OCI-M2 (cell line): ENCODE measurements around the gene CYP11A1.
"Not testable (repeated sequence)": the region's sequence is repeated elsewhere in the genome, so short reads cannot be mapped to it uniquely, and the experiment has no call there.

ENCODE experiments used
- DNase-seq: peaks from one replicate; lab custom pipeline; 2025; ENCODE audit not compliant: unreplicated experiment; lab: John Stamatoyannopoulos, UW

CYP11A1 gene

DNA sequence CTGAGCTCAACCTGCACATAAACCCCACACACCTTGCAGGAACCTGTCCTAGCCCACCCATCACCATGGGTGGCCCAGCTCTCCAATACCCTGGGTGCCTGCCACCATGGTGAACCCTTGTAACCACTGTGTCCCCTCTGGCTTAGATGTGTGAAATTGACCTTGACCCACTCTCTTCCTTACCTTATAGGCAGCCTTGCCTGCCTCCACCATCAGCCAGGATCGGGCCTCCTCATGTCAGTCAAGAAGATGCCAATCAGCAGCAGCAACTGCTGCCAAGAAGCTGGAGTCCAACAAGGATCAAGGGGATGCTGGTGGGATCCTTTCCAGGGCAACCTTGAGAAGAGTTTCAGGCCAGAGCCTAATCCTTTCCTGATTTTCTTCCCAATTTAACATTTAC lies 8.8 kb upstream of the CYP11A1 start:
- DNase-seq: no peak

DNA sequence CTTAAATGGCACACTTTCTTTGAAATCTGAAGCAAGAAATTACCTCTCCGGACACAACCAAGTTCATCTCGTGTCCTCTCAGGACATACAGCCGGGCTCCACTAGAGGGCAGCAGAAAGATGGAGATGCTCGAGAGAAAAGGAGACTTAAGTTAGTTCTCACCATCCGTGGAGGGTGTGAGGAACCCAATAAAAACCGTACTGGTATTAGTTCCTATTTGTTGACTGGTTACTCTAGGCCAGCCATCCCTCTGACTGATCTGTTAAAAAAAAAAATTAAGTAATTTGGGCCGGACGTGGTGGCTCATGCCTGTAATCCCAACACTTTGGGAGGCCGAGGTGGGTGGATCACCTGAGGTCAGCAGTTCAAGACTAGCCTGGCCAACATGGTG lies 7.9 kb upstream of the CYP11A1 start:
- peak; percentile 19 for DNase-seq

GRCh38 chr15:74374648-74375302 lies 7.3 kb upstream of the CYP11A1 start:
- DNase-seq: no peak

DNA sequence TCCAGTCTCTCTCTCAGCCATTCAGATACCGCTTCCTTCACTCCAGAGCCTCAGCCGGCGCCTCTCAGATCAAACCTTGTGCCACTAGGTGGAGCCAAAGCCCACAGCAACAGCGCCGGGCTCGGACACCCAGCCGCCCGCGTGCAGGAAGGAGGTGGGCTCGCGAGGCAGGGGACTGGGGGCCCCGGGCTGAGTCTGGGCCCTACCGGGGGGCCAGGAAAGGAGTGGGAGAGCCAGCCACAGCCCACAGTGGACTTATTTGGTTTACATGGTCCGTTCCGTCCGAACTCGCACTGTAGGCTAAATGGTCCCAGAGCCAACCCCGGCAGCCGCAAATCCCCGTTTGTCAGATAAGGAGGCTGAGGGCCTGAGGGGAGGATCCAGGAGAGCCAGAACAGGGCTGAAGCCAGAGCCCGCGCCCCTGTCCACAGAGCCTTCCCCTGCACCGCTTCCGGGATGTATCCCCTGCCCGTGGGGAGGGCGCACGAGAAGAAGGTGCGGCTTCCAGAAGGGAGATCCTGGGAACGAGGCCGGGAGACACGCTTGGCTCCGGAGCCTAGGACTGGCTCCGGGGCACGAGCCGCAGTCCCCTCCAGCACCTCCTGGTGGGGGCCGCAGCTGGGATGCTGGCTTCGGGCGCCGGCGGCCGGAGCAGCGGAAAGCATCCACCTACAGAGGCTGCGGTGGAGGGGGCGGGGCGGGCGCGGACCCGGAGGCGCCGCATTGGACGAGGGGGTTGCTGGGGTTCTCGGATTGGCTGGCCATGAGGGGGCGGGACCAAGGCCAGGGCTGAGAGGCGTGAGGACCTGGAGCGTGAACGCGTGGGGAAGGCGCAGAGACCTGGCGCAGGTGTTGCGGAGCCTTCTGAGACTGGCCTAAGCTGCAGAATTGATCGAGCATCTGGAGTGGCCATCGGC lies 6.5 kb upstream of the CYP11A1 start:
- DNase-seq: no peak

DNA sequence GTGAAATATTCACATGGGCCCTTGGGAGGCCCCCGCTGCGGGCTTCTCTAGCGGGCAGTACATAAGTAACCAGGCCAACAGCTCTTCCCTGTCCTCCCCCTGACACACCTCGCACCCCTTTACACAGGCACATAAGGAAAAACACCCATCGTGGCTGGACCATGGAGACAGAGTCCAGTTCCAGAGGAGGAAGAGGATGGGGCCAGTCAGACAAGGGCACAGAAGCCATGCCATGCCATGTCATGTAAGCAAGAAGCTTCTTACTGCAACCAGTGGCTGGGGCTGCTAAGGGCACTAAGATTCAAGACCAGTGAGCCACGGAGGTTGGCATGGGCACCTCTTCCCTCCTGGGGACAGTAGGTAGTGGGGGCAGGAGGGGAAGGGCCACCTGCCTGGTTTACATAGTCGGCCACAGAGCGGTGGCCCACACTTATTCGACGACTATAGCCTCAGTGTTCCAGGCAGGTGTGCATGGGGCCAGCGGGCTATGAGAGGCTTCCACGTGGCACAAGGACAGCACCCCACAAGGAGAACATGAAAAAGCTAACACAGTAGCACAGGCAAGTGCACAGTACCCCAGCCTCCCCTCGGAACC lies 5.7 kb upstream of the CYP11A1 start:
- DNase-seq: no peak

DNA sequence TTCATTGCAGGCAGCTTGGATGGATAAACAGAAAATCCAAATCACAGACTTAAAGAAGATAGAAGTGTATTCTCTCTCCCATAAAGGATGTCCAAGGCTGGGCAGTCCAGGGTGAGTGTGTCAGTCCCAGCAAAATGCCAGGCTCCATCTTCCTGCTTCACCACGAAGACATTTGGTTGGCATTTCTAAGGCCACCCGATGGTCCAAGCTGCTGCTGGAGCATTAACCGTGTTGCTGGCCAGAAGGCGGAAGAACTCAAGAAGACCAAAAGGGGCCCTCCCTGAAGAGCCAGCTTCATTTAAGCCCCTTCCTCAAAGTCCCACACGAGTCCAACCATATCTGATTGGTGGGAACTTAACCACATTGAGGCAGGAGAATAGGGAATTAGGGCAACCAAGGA lies 3.0 kb upstream of the CYP11A1 start:
- DNase-seq: no peak

GRCh38 chr15:74369756-74370155 lies 2.3 kb upstream of the CYP11A1 start:
- DNase-seq: no peak

- no peak for DNase-seq
These were observed 1.8 kb upstream of the CYP11A1 start for GRCh38 chr15:74369084-74369745.

DNA sequence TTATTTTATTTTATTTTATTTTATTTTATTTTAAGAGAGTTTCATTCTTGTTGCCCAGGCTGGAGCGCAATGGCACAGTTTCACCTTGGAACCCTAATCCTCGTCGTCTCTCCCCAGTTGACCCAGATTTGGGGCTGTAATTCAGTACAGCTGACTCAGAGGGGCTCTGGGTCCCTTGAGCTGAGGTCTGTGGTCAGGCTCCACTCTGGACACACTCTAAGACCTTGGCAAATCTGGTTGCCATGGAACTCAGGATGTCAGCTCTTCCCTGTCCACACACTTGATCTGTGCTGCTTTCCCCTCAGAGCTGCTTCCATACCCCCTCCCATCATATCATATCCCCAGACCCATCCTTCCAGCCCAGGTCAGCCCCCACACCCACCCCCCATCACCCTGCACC lies 675 bp upstream of the CYP11A1 start:
- no peak for DNase-seq

- no peak for DNase-seq
These were observed 1.6 kb downstream of the CYP11A1 start for GRCh38 chr15:74365598-74366445.

DNA sequence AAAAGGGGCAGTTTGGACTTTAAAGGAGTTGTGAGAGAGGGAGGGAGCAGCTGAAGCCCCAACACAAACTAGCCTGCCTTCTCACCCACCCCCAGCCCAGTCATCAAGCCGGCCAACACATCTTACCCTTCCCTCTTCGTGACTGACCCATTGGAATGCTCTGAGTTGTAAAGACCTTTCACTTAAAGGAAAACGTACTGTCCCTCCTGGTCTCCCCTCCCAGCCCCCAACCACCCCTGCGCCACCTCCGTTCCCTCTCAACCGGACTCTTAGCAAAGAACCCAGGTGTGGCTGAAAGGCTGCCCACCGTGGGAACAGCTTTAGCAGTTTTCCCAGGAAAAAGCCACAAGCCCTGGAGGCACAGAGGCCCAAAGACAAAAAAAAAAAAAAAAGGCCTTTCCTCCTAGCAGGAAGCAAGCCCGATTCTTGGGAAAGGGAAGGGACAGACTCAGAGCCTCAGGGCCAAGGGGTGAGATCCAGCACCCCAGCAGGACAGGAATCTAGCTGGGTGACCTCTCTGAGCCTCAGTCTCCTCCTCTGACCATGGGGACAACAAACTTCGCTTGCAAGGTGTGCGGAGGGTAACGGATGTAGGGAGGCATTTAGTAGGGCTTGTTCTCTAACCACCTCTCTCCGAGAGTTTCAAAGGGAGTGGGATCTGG lies 2.4 kb downstream of the CYP11A1 start:
- no peak for DNase-seq

DNA sequence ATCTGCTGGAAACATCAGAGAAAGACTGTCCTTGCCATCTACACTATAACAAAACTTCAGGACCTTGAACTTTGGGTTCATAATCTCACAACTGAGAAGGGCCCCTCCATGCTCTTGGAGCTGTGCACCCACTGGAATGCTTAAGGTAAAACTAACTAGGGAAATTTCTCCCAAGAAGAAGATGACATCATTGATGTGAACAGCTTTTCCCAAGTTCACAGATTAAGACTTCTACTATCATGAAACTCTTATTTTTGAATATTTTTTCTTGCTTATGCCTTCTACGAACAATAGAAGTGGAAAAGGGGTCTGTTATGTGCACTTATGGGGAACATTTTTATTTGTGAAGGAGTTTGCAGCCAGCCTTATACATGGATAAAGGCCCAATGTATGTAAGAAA lies 5.0 kb downstream of the CYP11A1 start:
- no peak for DNase-seq

- not testable (repeated sequence) for DNase-seq
These were observed 6.6 kb downstream of the CYP11A1 start for GRCh38 chr15:74360855-74361254.

GRCh38 chr15:74359376-74359775 lies 8.1 kb downstream of the CYP11A1 start:
- DNase-seq: not testable (repeated sequence)

DNA sequence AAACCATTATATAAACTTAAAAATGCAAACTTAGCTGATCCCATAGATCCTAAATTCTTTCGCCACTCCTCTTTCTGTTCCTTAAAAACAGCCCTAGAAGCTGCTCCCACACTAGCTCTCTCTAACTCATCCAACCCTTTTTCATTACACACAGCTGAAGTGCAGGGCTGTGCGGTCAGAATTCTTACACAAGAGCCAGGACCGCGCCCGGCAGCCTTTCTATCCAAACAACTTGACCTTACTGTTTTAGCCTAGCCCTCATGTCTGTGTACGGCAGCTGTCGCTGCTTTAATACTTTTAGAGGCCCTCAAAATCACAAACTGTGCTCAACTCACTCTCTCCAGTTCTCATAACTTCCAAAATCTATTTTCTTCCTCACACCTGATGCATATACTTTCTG lies 9.9 kb downstream of the CYP11A1 start:
- DNase-seq: not testable (repeated sequence)

DNA sequence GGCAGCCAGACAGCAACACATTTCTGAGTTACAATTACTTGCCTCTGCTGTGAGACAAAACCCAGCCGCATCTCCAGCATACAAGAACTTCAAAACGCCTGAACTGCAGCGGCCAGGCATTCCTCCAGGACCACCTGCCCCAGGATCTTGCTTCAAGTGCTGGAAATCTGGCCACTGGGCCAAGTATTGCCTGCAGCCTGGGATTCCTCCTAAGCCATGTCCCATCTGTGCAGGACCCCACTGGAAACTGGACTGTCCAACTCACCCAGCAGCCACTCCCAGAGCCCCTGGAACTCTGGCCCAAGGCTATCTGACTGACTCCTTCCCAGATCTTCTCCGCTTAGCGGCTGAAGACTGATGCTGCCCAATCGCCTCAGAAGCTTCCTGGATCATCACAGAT lies 11.4 kb downstream of the CYP11A1 start:
- DNase-seq: not testable (repeated sequence)

GRCh38 chr15:74353992-74354391 lies 13.5 kb downstream of the CYP11A1 start:
- not testable (repeated sequence) for DNase-seq

DNA sequence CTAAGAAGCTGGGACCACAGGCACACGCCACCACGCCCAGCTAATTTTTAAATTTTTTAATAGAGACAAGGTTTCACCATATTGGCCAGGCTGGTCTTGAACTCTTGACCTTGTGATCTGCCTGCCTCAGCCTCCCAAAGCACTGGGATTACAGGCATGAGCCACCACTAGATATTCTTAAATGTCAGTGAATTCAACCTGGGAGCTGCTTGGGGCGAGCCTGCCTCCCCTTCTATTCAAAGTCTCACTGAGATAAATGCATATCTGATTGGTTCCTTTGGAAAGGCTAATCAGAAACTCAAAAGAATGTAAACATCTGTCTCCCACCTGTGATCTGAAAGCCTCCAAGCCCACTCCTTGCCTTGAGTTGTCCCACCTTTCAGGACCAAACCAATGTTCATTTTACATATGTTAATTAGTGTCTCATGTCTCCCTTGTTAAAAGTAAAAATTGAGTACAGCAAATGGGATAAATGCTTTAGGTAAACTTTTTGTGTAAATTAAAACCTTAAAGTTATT lies 15.0 kb downstream of the CYP11A1 start:
- no peak for DNase-seq

DNA sequence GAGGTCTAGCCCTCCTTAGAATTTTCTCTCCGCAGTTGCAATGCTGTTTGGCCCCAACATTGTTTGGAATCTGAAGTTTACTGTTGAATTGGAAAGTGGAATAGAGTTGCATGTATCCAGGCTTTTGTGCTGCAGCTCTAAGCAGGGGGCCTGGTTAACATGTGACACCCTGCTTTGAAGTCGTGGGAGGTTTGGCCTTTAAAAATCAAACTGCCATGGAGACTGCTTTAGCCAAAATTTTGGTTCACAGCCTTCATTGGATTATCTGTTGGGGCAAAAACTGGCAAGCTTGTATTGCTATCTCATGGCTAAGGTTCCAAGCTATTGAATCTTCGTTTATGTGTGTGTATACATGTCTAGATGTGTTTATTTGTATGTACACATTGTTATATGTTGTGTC lies 15.8 kb downstream of the CYP11A1 start:
- no peak for DNase-seq
